HG03064 (cell line): Measurements from ENCODE around the gene FAM13A.
"Not testable (repeated sequence)": the region's sequence is repeated elsewhere in the genome, so short reads cannot be mapped to it uniquely, and the experiment has no call there.

ENCODE experiments used
- ATAC-seq: cut with Tn5 transposase; IDR thresholded peaks from one replicate; pipeline ENCODE4 v1.9.1; 2021; ENCODE audit warnings: low read depth; ENCODE audit not compliant: unreplicated experiment

FAM13A gene

DNA sequence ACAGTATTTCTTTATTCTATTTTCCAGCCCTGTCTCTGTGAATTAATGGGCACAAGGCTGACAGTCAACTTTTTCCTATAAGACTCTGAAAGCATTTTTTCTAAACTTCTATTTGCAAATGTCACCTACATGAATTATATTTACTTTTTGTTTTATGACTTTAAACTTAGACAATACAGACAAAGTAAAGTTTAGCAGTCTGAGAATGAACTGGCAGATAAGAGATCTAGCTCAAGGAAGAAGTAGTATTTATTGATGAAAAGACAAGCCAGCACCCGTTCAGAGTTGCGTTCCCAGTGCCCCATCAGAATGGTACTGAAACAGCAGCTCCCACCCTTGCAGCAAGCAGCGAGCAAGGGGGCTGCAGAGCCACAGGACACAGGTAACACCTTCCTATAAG lies 148.5 kb downstream of the FAM13A start:
- ATAC-seq, result no peak

DNA sequence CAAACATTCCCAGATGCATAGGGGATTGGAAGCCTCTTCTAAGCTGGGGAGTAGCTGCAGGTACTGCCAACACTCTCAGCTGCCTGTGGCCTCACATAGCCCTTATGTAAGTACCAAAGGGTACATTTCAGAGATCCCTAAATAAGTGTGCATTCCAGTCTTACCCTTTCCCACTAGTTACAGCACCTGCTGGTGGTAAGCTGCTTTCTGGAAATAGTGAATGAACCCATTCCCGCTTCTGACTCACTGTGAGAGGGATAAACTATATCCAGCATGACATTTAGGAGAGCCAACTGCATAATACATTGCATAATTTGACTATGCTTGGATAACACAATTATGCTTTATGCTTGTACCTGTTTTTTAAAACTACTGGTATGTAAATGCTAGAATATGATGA lies 149.0 kb downstream of the FAM13A start:
- no peak for ATAC-seq

DNA sequence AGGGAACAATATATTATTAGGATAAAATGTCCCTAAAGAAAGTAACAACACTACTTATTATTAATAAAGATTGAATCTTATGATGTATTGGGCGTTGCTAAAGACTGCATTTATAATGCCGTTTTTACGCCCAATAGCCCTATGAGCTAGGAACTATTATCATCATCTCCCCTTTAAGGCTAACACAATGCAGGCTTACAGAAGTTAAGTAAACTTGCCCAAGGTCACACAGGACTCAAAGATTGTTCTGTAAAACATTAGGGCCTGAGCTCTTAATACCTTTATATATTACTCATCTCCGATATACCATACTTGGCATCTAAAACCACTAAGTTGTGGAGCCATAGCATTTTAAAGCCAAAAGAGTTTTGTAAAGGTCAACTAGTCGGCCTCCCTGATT lies 149.5 kb downstream of the FAM13A start:
- no peak for ATAC-seq

DNA sequence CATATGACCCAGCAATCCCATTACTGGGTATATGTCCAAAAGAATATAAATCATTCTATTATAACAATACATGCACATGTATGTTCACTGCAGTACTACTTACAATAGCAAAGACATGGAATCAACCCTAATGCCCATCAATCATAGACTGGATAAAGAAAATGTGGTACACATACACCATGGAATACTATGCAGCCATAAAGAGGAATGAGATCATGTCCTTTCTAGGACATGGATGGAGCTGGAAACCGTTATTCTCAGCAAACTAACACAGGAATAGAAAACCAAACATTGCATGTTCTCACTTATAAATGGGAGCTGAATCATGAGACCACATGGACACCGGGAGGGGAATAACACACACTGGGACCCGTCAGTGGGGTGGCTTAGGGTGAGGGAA lies 152.7 kb downstream of the FAM13A start:
- ATAC-seq, result not testable (repeated sequence)

DNA sequence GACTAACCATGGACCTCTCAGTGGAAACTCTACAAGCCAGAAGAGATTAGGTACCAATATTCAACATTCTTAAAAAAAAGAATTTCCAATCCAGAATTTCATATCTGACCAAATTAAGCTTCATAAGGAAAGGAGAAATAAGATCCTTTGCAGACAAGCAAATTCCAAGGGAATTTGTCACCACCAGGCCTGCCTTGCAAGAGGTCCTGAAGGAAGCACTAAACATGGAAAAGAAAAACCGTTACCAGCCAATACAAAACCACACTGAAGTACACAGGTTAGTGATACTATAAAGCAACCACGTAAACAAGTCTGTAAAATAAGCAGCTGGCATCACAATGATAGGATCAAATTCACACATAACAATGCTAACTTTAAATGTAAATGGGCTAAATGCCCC lies 156.6 kb downstream of the FAM13A start:
- ATAC-seq, result no peak

GRCh38 chr4:88897752-88898151 lies 159.2 kb downstream of the FAM13A start:
- no peak for ATAC-seq

DNA sequence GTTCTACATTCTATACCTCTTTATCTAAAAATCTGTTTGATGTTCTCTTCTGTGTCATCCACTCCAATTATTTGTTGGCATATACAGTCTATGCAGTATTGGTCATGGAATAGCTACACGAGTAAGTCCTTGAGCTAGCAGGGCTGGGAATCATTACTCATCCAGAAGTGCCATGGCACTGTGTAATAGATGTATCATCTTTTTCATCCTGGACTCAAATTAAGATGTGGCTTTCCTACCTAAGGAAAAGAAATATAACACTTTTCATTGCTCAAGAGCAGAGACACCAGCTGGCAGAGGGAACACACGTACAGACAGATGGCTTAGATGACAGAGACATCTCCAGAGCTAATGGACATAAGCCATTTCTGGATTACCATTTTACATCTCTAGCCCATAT lies 159.8 kb downstream of the FAM13A start:
- no peak for ATAC-seq

DNA sequence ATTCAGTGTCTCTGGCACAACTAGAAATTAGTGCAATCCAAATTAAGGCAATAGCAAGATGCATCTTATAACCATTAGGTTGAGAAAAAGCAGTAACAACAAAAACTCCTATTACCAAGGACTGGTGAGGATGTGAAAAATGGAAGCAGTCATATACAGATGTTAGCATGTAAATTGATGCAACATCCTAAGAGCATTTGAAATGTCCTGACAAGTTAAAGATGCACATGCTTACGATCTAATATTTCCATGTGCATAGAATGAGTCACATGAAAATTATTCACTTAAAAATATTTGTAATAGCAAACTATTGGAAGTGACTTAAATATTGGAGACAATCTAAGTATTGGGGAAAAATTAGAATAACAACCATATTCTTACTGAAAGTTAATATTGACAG lies 163.0 kb downstream of the FAM13A start:
- no peak for ATAC-seq

- no peak for ATAC-seq
These were observed 164.3 kb downstream of the FAM13A start for GRCh38 chr4:88892646-88893045.

GRCh38 chr4:88891636-88892035 lies 165.3 kb downstream of the FAM13A start:
- no peak for ATAC-seq

DNA sequence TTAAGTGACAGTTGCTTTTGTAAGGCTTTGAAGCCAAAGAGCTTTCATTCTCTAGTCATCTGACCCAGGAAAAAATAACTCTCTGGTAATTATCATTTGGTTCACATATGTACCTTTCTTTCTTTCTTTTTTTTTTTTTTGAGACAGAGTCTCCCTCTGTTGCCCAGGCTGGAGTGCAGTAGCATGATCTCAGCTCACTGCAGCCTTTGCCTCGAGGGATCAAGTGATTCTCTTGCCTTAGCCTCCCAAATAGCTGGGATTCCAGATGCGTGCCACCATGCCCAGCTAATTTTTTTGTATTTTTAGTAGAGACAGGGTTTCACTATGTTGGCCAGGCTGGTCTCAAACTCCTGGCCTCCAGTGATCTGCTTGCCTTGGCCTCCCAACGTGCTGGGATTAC lies 169.6 kb downstream of the FAM13A start:
- not testable (repeated sequence) for ATAC-seq

DNA sequence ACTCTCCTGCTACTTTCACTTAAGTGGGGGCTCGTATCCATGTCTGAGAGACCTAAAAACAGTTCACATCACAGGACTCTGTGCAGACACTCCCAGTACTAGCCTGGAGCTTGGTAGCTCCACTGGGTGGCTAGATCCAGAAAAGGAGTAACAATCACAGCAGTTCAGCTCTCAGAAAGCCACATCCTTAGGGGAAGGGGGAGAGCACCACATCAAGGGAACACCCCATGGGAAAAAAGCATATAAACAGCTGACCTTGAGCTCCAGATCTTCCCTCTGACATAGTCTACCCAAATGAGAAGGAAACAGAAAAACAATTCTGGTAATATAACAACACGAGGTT lies 175.8 kb downstream of the FAM13A start:
- no peak for ATAC-seq

DNA sequence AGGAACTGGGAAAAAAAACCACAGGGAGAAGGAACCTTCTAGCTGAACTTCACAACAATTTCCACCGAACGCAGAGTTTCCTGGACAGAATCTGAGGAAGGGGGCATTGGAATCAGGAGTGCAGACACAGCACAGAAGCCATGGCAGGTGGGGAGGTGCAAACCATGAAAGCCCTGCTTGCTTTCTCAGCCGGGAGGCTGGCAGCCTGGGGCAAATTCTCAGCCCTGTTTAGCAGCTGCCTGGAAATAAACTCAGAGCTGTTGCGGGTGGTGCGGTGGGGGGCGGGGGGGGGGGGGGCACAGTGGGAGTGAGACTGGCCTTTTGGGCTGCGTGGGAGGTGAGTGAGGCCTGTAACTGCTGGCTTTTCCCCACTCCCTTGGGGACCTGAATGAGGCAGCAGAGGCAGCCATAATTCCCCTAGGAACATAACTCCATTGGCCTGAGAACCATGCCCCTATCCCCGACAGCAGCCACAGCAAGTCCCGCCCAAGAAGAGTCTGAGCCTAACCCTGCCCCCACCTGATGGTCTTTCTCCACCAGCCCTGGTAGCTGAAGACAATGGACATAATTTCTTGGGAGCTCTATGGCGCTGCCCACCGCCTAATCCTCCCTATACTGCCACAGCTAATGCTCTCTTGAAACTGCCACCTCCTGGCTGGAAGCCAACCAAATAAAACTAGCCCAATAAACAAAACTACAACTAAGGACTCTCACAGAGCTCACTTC lies 176.3 kb downstream of the FAM13A start:
- ATAC-seq, result no peak

DNA sequence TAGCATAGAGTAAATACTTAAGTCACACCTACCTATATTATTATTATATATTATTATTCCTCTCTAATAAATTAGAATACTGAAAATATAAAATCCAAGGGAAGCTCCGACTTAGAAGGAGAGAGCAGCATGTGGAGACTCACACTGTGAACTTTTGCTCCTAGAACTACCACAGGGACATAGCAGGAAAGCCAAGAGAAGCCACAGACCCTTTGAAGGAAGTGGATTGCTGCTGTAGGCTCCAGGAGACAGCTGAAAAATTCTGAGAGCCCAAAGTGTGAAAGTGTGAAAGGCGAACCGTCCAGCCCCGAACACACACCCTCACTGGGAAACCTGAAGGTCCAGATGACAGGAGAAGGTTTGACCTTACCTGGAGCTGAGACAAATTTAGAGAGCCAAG lies 177.0 kb downstream of the FAM13A start:
- ATAC-seq, result no peak

- ATAC-seq, result no peak
These were observed 178.3 kb downstream of the FAM13A start for GRCh38 chr4:88878642-88879041.

DNA sequence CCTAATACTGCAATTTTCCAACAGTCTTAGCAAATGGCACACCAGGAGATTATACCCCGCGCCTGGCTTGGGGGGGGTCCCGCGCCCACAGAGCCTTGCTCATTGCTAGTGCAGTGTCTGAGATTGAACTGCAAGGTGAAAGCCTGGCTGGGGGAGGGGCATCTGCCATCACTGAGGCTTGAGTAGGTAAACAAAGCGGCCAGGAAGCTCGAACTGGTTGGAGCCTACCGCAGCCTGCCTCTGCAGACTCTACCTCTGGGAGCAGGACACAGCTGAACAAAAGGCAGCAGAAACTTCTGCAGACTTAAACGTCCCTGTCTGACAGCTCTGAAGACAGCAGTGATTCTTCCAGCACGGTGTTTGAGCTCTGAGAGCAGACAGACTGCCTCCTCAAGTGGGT lies 186.6 kb downstream of the FAM13A start:
- ATAC-seq, result no peak

GRCh38 chr4:88868510-88868909 lies 188.5 kb downstream of the FAM13A start:
- ATAC-seq, result no peak

DNA sequence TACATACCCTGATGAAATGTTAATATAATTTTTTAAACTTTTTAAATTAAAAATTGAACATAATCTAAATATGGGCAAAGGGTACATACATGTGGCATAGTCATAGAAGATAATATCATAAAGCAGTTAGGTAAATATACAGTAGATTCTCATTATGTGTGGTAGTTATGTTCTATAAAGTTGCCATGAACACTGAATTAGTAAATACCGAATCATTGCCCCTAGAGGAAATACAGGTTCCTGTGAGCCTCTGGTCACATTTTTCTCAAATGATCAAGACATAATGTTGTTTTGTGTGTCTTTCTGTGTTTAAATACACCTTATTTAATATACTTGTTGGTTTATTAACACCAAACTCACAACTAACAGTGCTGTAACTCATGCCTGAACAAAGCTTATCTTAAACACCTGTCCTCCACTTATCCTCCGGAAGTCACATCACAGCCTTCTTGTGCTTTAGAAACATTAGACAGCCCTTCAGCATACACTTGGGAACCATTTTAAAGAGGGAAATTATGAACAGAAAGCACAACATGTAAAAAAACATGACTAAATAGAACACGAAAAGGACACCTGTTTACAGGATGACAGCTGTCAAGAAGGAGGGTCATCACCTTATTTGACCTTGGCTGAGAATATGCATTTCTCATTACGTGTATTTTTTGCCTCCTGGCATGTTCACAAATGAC lies 190.0 kb downstream of the FAM13A start:
- ATAC-seq, result no peak

- ATAC-seq, result no peak
These were observed 191.5 kb downstream of the FAM13A start for GRCh38 chr4:88865466-88865865.

DNA sequence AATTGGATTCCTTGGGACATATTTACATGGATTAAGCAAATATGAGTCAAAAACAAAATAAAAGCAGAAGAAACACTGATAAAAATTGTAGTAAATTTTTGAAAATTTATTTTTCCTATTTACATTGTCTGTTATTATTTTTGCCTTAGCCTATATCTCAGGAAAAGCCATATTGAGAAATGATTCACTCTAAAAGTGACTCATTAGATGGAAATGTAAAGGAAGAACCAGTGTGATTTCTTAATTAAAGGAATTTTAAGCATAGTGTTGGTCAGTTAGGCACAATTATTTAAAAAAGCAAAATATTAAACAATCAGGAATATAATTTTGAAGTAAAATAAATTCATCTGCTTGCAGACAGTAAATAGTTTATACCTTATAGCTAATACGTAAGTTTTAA lies 191.9 kb downstream of the FAM13A start:
- ATAC-seq, result no peak

DNA sequence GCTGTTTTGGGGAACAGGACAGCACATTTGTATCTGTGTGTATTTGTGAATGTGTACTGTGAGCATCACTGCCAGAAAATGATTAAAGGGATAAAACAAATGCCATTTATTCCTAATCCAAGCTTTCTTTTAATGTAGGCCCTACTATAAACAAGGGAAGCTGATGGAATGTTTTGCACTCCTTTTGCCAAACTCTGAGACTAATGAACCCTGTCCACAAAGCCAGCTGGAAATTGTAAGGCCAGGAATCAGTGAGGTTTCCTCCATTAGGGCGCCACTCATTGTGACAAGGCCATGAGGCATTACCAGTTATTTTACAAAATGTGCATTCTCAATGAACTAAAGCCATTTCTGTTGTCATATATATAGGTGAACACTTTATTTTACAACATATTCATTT lies 196.4 kb downstream of the FAM13A start:
- no peak for ATAC-seq

DNA sequence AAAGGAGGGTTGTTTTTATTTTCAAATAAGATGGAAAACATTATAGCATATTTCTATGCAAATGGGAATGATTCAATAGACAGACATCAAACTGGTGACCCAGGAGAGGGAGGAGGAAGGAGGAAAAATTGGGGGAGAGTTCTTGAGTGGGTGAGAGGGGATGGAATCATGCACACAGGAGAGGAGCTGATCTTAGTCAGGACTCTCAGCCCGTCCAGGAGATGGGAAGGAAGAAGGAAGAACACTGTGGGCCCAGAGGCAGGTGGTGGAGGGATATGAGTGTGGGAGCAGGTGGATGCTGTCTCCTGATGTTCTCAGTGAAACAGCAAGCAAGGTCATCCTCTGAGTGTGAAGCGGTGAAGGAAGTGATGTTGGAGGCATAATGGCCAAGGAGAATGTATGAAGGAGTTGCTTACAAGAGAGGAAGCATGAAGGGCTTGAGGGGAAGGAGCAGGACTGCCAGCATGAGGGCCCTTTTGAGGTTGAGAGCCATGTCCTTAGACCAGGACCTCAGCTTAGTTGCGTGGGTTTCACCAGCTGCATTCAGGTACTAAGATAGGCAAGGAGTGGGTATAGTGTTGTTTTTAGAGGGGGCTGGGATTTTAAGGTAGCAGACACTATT lies 197.7 kb downstream of the FAM13A start:
- peak; percentile 23 for ATAC-seq
